ENCODE measurements around the gene MT3.

MT3 gene

DNA sequence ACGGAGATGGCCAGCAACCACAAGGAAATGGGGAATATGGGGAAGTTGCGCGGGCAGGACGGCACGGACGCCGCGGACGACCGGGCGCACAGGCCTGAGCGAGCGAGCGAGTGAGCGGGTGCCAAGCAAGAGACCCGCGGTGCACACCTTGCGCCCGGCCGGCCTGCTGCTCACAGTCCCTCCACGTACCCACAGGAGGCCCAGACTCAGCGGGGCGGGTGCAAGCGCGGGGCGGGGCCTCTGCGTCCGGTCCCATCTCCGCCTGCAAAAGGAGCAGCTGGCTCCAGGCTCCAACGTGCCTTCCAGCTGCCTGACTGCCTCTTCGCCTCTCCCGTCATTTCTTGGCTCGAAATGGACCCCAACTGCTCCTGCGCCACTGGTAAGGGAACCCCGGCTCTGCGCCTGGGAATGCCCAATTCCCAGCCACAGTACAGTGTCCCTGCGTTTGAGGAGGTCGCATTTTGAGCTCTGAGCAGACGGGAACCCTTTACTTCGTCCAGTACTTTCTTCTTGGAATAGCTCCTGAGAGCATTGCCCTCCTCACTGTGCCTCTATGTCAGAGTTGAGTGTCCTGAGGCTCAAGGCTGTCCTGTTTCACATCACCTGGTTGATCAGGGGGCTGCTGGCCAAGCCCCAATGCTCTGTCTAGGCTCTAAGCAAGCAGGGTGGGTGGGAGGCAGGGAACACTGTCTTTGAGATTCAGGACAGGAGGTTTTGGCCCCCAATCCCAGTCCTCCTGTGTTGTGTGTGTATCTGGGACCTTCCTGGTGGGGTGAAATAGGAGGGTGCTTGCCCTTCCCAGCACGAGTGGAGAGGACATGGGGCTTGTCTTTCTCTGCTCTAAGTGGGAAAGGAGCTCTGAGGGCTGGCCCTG, 28.1 kb downstream of the MT3 start:
- no peak for TF ChIP-seq FOXP2 (optimal IDR thresholded peaks at IDR 0.05; ENCODE audit: borderline replicate concordance, extremely low read depth, extremely low read length, insufficient read depth)
- no peak for TF ChIP-seq SIN3A (IDR thresholded peaks at IDR 0.05; ENCODE audit: borderline replicate concordance, insufficient read depth, low read length)
- TF ChIP-seq POLR2AphosphoS5 (IDR thresholded peaks at IDR 0.05; ENCODE audit: low read depth, low read length) = no peak
- no peak for TF ChIP-seq TAF1 (IDR thresholded peaks at IDR 0.05; ENCODE audit: borderline replicate concordance, insufficient read depth, low read length)
- TF ChIP-seq, protein P1, sequence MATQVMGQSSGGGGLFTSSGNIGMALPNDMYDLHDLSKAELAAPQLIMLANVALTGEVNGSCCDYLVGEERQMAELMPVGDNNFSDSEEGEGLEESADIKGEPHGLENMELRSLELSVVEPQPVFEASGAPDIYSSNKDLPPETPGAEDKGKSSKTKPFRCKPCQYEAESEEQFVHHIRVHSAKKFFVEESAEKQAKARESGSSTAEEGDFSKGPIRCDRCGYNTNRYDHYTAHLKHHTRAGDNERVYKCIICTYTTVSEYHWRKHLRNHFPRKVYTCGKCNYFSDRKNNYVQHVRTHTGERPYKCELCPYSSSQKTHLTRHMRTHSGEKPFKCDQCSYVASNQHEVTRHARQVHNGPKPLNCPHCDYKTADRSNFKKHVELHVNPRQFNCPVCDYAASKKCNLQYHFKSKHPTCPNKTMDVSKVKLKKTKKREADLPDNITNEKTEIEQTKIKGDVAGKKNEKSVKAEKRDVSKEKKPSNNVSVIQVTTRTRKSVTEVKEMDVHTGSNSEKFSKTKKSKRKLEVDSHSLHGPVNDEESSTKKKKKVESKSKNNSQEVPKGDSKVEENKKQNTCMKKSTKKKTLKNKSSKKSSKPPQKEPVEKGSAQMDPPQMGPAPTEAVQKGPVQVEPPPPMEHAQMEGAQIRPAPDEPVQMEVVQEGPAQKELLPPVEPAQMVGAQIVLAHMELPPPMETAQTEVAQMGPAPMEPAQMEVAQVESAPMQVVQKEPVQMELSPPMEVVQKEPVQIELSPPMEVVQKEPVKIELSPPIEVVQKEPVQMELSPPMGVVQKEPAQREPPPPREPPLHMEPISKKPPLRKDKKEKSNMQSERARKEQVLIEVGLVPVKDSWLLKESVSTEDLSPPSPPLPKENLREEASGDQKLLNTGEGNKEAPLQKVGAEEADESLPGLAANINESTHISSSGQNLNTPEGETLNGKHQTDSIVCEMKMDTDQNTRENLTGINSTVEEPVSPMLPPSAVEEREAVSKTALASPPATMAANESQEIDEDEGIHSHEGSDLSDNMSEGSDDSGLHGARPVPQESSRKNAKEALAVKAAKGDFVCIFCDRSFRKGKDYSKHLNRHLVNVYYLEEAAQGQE (IDR thresholded peaks at IDR 0.05; ENCODE audit: insufficient read depth in 1 of 2, low read depth in 2 of 2, low read length in 2 of 2) = no peak

DNA sequence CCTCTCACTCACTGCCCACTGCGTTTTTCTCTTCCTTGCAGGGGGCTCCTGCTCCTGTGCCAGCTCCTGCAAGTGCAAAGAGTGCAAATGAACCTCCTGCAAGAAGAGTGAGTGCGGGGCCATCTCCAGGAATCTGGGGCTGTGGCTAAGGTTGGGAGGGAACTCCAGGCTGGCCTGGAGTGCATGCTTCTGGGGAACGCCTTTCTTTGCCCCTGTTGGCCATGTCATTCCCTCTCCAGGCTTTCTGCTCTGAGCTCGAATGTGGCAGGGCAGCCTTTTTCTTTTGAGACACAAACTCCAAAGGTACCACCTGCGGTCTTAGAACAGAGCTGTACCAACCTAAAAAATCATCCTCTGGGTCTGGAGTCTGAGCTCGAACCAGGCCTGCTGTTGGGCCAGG, 28.8 kb downstream of the MT3 start:
- no peak for TF ChIP-seq FOXP2 (optimal IDR thresholded peaks at IDR 0.05; ENCODE audit: borderline replicate concordance, extremely low read depth, extremely low read length, insufficient read depth)
- no peak for TF ChIP-seq SIN3A (IDR thresholded peaks at IDR 0.05; ENCODE audit: borderline replicate concordance, insufficient read depth, low read length)
- TF ChIP-seq, protein P1 (IDR thresholded peaks at IDR 0.05; ENCODE audit: insufficient read depth in 1 of 2, low read depth in 2 of 2, low read length in 2 of 2) = no peak
- TF ChIP-seq POLR2AphosphoS5 (IDR thresholded peaks at IDR 0.05; ENCODE audit: low read depth, low read length) = no peak
- no peak for TF ChIP-seq TAF1 (IDR thresholded peaks at IDR 0.05; ENCODE audit: borderline replicate concordance, insufficient read depth, low read length)

DNA sequence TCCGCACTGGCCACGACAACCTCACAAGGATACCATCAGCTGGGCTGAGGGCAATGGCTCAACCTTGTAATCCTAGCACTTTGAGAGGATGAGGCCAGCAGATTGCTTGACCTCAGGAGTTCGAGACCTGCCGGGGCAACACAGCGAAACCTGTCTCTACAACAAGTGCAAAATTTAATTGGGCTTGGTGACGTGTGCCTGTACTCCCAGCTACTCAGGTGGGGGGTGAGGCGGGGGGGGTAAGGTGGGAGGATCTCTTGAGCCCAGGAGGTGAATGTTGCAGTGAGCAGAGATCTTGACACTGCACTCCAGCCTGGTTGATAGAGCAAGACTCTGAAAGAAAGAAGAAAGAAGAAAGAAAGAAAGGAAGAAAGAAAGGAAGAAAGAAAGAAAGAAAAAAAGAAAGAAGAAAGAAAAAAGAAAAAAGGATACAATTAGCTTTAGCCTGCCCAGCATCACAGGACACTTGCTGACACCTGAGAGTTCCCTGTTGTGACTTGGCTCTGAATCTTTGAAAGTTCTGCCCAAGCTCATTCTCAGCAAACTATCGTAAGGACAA, 31.1 kb downstream of the MT3 start:
- TF ChIP-seq POLR2AphosphoS5 (IDR thresholded peaks at IDR 0.05; ENCODE audit: low read depth, low read length) (no peak), FOXP2 (optimal IDR thresholded peaks at IDR 0.05; ENCODE audit: borderline replicate concordance, extremely low read depth, extremely low read length, insufficient read depth) (no peak), TAF1 (IDR thresholded peaks at IDR 0.05; ENCODE audit: borderline replicate concordance, insufficient read depth, low read length) (no peak), SIN3A (IDR thresholded peaks at IDR 0.05; ENCODE audit: borderline replicate concordance, insufficient read depth, low read length) (no peak)

DNA sequence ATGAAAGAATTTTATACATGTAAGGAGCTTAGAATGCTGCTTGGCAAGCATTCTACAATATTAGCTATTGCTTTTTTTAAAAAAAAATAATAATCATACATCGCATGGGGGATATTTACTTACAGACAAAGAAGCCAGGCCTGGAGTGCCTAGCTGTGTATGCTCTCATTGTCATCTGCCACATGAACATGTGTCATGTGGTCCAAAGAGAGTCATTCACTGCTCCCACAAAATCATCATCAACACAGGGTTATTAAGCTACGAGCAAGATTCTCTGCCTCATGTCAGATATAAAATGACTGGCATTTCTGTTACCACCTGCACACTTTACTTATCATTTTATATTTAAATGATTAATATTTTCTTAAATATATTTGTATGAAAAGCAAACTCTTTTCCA, 34.3 kb downstream of the MT3 start:
- TF ChIP-seq FOXP2 (optimal IDR thresholded peaks at IDR 0.05; ENCODE audit: borderline replicate concordance, extremely low read depth, extremely low read length, insufficient read depth) (no peak), SIN3A (IDR thresholded peaks at IDR 0.05; ENCODE audit: borderline replicate concordance, insufficient read depth, low read length) (no peak), POLR2AphosphoS5 (IDR thresholded peaks at IDR 0.05; ENCODE audit: low read depth, low read length) (no peak), TAF1 (IDR thresholded peaks at IDR 0.05; ENCODE audit: borderline replicate concordance, insufficient read depth, low read length) (no peak)
- TF ChIP-seq, protein P1 (IDR thresholded peaks at IDR 0.05; ENCODE audit: insufficient read depth in 1 of 2, low read depth in 2 of 2, low read length in 2 of 2) = no peak

DNA sequence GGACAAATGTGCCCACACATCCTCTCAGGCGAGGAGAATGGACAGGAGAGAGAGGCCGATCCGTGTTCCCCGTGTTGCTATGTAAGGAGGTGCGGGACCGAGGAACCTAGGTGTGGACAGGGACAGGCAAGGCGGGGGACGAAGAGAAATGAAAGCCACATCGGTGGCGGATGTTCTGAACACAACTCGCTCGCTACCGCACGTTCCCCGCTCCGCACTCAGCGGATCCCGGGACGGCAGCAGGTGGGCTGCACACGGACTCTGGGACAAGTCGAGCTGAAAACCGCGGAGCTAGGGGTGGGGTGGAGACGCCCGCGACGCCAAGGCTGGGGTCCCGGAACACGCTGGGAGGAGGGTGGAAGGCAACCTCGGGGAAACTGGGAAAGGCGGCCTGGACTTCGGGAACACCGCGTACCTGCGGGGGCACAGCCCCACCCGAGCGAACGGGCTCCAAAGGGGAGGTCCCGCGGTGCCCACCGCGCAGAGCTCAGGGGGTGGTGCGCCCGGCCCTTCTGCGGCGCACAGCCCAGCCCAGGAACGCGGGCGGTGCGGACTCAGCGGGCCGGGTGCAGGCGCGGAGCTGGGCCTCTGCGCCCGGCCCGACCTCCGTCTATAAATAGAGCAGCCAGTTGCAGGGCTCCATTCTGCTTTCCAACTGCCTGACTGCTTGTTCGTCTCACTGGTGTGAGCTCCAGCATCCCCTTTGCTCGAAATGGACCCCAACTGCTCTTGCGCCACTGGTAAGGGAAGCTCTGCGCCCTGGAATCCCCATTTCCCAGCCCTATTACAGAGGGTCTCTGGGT, 36.0 kb downstream of the MT3 start, which contains the start of gene MT1E:
Gene MT1E, plus strand, starts transcription at position 642 of the 803 bp plus-strand sequence. Its CDS starts 71 bp downstream, at position 713.
- TF ChIP-seq POLR2AphosphoS5 (IDR thresholded peaks at IDR 0.05; ENCODE audit: low read depth, low read length) (no peak), TAF1 (IDR thresholded peaks at IDR 0.05; ENCODE audit: borderline replicate concordance, insufficient read depth, low read length) (no peak), FOXP2 (optimal IDR thresholded peaks at IDR 0.05; ENCODE audit: borderline replicate concordance, extremely low read depth, extremely low read length, insufficient read depth) (no peak), SIN3A (IDR thresholded peaks at IDR 0.05; ENCODE audit: borderline replicate concordance, insufficient read depth, low read length) (no peak)
- TF ChIP-seq, protein P1 (IDR thresholded peaks at IDR 0.05; ENCODE audit: insufficient read depth in 1 of 2, low read depth in 2 of 2, low read length in 2 of 2) = no peak

Measured in PFSK-1 (cell line).